ENCODE measurements around the gene TMEM179.
"Not testable (repeated sequence)": the region's sequence is repeated elsewhere in the genome, so short reads cannot be mapped to it uniquely, and the experiment has no call there.

The TMEM179 gene

DNA sequence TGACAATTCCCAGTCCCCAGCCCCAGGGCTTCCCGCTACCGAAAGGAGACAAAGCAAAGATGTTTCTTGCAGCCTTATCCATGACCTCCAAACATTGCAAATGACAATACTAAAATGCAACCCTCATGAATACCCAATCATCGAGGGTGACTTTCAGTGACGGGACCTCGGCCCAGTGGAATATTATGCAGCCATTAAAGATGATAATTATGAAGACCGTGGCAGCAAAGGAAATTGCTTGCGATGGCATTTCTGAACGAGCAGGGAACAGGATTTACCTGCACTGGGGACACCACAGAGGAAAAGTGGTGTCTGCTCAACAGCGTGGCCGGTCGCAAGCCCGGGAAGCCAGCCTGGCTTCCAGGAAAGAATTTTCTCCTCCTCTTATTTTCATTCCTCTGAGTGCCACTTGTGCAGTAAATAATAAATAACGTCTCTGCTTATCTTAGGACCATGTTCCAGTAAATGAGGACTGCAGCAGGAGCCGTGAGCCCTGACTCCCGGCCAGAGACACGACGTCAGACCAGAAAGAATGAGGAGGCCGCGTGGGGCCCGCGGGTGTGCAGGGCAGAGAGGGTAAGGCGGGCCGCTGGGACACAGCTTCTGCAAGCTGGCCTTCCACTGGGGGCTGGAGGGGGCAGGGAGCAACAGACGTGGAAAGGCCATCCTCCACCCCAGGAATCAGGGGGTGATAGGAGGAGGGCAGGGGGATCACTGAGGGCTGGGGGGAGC is 18.4 kb downstream of the TMEM179 start:
- DNase-seq, result no peak

DNA sequence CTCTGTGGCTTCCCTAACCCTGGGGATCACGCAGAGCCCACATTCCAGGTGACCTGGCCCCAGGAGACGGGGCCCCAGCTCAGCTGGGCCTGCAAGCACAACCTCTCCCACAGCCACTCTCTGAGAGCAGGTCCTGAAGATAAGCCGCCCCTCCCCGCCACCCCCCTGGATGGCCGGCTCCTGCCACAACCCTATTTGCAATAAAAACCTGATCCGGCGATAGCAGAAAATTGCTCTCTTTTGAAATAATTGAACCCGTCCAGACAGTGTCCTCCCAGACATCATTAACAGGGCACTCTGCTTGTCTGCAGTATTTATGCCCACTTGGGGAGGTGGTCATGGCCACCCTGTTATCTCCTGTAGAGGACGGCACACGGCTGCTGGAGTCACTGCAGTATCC is 20.0 kb downstream of the TMEM179 start:
- no peak for DNase-seq

GRCh38 chr14:104583424-104584306 is 20.9 kb downstream of the TMEM179 start:
- no peak for DNase-seq

DNA sequence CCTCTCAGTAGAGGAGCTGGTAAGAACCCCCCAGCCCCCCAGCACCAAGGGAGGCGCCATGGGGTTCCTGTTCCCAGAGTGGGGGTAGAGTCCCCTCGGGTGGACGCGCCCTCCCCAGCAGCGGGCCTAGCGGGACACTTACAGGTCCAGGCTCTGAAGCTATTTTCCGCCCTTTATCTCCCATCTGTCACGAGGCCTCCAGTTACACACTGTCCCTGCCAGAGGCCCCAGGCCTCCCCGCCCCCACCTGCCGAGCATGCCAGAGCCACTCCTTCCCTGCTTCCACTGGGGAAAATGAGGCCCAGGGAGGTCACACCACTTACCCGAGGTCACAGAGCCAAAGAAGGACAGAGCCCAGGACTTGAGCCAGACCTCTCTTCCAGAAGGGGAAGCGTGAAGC is 21.9 kb downstream of the TMEM179 start:
- DNase-seq, result no peak

- DNase-seq, result no peak
Observed at GRCh38 chr14:104582005-104582404, 22.6 kb downstream of the TMEM179 start.

- DNase-seq, result no peak
Observed at GRCh38 chr14:104581521-104581920, 23.1 kb downstream of the TMEM179 start.

- DNase-seq, result no peak
Observed at GRCh38 chr14:104580961-104581360, 23.6 kb downstream of the TMEM179 start.

GRCh38 chr14:104579939-104580338 is 24.6 kb downstream of the TMEM179 start:
- DNase-seq, result not testable (repeated sequence)

- no peak for DNase-seq
Observed at GRCh38 chr14:104579507-104579906, 25.1 kb downstream of the TMEM179 start, which contains the start of gene C14orf180. Gene C14orf180 (plus strand): TSS chr14:104579764. CDS start chr14:104586431, 6,667 bp downstream.

- no peak for DNase-seq
Observed at GRCh38 chr14:104578321-104578720, 26.3 kb downstream of the TMEM179 start.

DNA sequence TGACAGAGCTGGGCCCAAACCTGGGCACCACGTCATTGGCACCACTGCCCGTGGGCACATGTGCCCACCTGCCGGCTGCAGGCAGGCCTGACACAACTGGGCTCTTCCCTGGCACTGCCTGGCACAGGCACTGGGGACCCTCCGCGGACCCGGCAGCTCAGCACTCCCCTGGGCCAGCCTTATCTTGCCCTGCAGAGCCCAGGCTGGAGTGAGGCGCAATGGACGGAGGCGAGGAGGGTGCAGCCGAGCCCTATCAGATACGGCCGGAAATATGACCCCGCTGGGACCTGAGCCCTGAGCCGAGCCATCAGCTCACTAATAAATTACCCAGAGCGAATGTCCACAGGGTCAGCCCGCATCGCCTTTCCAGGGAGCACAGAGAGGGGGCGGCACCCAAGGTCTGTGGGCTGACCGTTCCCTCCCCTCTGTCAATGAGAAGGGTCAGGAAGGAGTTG is 26.7 kb downstream of the TMEM179 start:
- no peak for DNase-seq

- no peak for DNase-seq
Observed at GRCh38 chr14:104577426-104577825, 27.1 kb downstream of the TMEM179 start.

GRCh38 chr14:104576970-104577332 is 27.6 kb downstream of the TMEM179 start:
- no peak for DNase-seq

- no peak for DNase-seq
Observed at GRCh38 chr14:104576232-104576969, 28.2 kb downstream of the TMEM179 start.

GRCh38 chr14:104574978-104575583 is 29.5 kb downstream of the TMEM179 start:
- DNase-seq, result no peak

DNA sequence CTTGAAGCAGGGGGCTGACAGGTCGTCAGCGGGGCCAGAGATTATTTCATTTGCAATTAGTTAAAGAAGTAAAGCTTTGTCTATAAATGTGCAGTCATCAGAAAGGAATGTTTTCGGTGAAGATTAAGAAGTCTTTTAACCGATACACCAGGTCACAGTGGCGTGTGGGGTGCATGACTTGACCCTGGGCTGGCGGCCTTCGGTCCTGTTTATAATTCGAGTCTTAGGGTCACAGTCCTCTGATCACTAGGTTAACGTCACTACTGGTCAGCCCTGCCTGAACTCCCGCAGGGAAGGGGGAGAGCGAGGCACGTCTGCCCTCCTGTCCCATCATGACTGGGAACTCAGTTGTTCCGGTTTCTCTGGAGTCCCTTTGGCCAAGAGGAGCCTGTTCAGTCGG is 30.0 kb downstream of the TMEM179 start:
- DNase-seq, result no peak

DNA sequence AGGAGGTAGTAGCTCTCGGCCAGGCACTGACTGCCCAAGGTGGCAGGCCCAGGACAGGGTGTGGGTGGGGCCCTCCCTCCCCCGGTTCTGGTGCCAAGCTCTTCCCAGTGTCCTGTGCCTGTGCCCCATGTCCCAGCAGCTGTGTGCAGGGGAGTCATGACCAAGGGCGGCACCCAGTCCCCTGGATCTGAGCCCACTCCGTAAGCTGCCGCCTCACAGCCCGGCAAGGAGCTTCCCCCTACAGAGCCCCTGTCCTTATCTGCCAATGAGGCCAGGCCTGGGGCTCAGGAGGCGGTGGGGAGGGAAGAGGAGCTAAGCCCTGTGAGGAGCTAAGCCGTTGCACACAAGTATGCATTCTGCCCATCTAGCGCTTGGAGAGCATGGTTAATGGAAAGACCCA is 30.6 kb downstream of the TMEM179 start:
- DNase-seq, result no peak

DNA sequence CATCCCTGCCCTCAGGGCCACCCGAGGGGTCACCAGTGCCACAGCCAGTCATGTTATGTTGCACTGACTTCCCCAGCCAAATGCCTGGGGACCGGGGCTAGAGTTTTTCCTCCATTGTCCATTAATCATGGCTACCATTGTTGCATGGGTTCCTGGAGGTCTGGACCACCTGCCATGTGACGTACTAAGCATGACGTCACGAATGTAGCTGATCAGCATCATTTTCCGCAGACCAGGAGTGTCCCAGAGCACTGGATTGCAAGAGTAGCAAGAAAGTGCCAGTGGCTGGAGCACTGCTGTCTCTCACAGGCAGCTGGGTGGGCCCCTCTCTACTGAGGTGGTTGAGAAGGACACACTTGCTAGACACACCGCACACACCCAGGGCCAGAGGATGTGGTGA is 31.9 kb downstream of the TMEM179 start:
- DNase-seq, result no peak

- DNase-seq, result no peak
Observed at GRCh38 chr14:104572024-104572626, 32.4 kb downstream of the TMEM179 start.

DNA sequence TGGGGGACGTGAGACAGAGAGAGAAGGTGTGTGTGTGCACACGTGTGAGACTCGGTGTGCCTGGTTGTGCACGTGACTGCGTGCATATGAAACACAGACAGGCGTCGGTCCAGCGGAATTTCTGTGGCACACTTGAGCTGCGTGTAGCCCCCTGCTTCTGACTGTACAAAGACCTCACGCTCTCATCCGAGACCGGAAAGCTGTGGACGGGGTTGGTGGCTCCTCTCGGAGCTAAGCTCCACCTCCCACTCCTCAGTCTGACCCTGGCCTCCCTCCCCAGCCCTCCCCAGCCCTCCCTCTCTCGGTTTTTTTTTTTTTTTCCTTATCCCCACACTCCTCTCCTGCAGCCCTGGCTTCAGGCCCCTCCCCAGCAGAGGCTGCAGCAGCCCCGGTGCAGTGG is 33.3 kb downstream of the TMEM179 start:
- DNase-seq, result no peak

DNA sequence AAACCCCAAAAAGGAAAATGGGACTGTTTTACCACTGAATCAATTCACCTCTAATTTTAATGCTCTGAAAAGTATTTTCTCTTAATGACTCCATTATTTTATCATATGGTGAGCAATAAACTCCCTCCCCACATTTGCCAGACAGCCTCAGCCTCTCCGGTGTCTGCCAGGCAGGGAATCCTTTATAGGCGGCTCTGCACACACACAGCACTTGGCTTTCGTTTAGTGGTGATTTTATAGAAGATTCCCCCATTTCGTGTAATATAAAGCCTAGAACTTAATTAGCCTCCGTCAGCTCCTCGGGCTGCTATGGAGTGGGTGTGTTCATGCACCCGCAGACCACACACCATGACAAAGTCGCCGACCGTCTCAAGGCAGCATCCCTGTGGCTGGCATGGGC is 35.1 kb downstream of the TMEM179 start:
- no peak for DNase-seq

DNA sequence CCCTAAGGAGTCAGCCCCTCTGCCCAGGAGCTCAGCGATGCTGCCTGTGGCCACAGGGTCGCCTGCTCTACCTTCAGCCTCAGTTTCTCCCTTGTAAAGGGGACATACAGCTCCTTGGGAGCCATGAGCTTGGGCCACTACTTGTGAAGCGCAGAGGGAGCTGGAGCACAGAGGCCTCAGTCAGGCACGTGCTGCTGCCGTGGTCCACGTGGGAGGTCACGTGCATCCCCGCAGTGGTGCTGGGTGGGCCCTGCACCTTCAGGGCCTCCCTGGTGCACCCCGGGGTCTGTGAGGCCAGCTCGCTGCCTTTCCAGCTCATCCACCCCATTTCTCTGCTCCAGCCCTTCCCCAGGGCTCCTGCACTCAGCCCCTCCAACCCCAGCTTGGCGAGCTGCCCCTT is 36.0 kb downstream of the TMEM179 start:
- DNase-seq, result no peak

DNA sequence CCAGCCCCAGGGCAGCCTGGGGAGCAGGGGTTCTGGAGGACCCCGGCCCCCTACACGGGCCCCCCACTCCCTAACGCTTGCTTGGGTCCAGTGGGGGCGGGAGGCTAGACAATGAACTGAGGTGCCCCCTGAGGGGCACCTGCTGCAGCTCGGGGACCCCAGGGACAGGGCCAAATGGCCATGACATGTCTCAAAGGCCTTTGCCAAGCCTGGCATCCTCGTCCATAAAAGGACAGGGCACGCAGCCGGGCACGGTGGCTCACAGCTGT is 36.7 kb downstream of the TMEM179 start:
- DNase-seq, result no peak

Measured in inflammatory macrophage treated with lipopolysaccharide for 4 hours (primary cell).